Ovary (tissue), 9 donors: ENCODE results near the gene SPATA3. TPM values are rescaled to one million over a fixed set of nuclear protein-coding genes. Genes with fewer than 3 reads are reported as not detected.

Source experiments
- DNase-seq, 5 donors: peaks; one replicate each; pipeline ENCODE4 v3.0.0-alpha.2; 2019 to 2020
- H3K27ac ChIP-seq, 2 donors: fragments of 200-600 bp; one replicate each; pipeline versions ENCODE4 v1.5.1 to v1.8.0; 2019 to 2022
- H3K27me3 ChIP-seq: fragments of 200-600 bp; one replicate; pipeline ENCODE4 v1.8.0; 2022
- H3K36me3 ChIP-seq: fragments of 200-600 bp; sonication (generic); one replicate; pipeline ENCODE4 v1.5.1; 2019
- H3K4me1 ChIP-seq: one replicate; pipeline ENCODE4 v1.8.1; 2013; ENCODE audit warnings: mild to moderate bottlenecking, moderate library complexity; ENCODE audit not compliant: insufficient read depth
- H3K4me3 ChIP-seq: fragments of 200-600 bp; sonication (generic); one replicate; pipeline ENCODE4 v1.5.1; 2017
- H3K9me3 ChIP-seq, 2 donors: fragments of 200-600 bp in 1 of 2; sonication (generic) in 1 of 2; one replicate each; pipeline versions ENCODE4 v1.5.1 to v1.8.1; 2013 to 2019; ENCODE audit warnings: mild to moderate bottlenecking in 1 of 2, moderate library complexity in 1 of 2
- EP300 ChIP-seq: sonication (generic); formaldehyde crosslinking; IDR thresholded peaks from one replicate; pipeline ENCODE4 v1.6.1; 2017; ENCODE audit warnings: antibody characterized with exemption
- POLR2A ChIP-seq: fragments of 450-650 bp; IDR thresholded peaks from one replicate; pipeline ENCODE4 v1.6.1; 2017; ENCODE audit warnings: antibody characterized with exemption, mild to moderate bottlenecking, moderate library complexity
- WGBS, 3 donors: extraction: QIAGEN DNeasy Blood & Tissue Kit in 1 of 3; methylation state at CpG; one replicate each; pipeline versions ENCODE4 v1.1.5 to v1.1.7; 2013 to 2017; 5-methylcytosine and 5-hydroxymethylcytosine counted together
- intact Hi-C, 4 donors: fragments of 100-400 bp; cut with DNase I; formaldehyde crosslinking; loops; one replicate each; pipeline versions ENCODE4 v1.11.0 to v1.15.1; 2022 to 2023
- polyA plus RNA-seq, 2 donors: library from polyadenylated mRNA; stranded (reverse); fragments of 200-250 nt in 1 of 2; fragments of 350-450 nt in 1 of 2; fragmentation: Illumina TruSeq in 1 of 2; extraction: RNeasy Lipid Tissue Mini Kit (QIAGEN cat#74804) in 1 of 2; gene quantifications; one replicate each; pipeline ENCODE4 v1.2.3, GENCODE V29; 2013 to 2014
- total RNA-seq, 7 donors: library from RNA; depleted of rRNA in 2 of 7; stranded (reverse); fragments of >200 nt in 2 of 7; fragmentation: NEBNext Ultra II Directional in 3 of 7; extraction: Animal tissue kit (Norgen Biotek cat#: 25700) in 3 of 7; gene quantifications; one replicate each; pipeline versions ENCODE4 v1.1.0 to v1.2.4, GENCODE V29; 2016 to 2023
- TF ChIP-seq, protein P1 (sequence below), 3 donors: fragments of 450-650 bp in 2 of 3; fragments of 200-600 bp in 1 of 3; IDR thresholded peaks; one replicate each; pipeline versions ENCODE4 v1.5.1 to v1.8.0; 2016 to 2022; ENCODE audit warnings: antibody characterized with exemption in 3 of 3, mild to moderate bottlenecking in 1 of 3
- donor health status: DM: no; HTN: no; CAD: no; lungs with moderate emphysema.
- donor health status: DM: no; HTN: no; CAD: no.
- donor health status: Bipolar disorder and iron deficiency.
- donor health status: DM: yes; HTN: yes; CAD: no.
- donor health status: DM: no; HTN: no; CAD: no.
- donor health status: DM: yes; HTN: yes; CAD: no.

The SPATA3 gene
- total and polyA plus RNA-seq, 9 donors: not detected

DNA sequence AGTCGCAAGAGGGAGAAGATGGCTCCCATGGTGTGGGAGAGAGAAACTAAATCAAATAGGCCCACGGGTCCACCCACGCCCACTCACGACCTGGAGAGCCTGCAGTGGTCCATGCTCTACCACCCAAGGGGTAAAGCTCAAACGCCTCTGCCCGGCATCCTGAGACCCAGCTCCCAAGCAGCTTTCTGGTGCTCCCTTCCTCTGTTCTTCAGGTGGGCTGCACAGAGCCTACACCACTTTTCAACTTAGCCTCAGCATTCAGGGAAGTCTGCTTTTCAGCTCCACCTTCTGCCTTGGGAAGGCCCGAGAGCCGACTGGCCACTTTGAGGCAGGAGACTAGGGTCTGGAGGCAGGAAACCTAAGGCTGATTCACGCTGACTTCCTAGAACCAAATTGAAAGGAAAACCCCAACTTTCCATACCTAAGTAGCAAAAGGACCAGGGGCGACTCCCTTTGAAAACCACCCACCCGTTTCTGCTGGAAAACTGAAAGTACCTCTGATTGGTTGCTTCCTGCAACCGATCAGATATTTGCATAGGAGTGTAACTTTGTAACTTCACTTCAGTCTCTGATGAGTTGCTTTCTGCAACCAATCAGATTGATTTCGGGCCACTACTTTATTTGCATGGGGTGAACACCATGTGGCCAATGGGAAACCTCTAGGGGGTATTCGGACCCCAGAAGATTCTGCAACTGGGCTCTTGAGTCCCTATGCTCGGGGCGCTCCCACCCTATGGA is 26.8 kb upstream of the SPATA3 start:
- H3K27ac ChIP-seq: no peak overlapping the region
- H3K4me3 ChIP-seq: no peak overlapping the region
- DNase-seq: no peak
- intact Hi-C loops: no loop called here
- TF ChIP-seq, protein P1, sequence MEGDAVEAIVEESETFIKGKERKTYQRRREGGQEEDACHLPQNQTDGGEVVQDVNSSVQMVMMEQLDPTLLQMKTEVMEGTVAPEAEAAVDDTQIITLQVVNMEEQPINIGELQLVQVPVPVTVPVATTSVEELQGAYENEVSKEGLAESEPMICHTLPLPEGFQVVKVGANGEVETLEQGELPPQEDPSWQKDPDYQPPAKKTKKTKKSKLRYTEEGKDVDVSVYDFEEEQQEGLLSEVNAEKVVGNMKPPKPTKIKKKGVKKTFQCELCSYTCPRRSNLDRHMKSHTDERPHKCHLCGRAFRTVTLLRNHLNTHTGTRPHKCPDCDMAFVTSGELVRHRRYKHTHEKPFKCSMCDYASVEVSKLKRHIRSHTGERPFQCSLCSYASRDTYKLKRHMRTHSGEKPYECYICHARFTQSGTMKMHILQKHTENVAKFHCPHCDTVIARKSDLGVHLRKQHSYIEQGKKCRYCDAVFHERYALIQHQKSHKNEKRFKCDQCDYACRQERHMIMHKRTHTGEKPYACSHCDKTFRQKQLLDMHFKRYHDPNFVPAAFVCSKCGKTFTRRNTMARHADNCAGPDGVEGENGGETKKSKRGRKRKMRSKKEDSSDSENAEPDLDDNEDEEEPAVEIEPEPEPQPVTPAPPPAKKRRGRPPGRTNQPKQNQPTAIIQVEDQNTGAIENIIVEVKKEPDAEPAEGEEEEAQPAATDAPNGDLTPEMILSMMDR (IDR thresholded peaks at IDR 0.05): no peak
- TF ChIP-seq POLR2A (no peak), EP300 (no peak)
- H3K9me3 ChIP-seq: no peaks in the 10 kb centered on the region
- 34 to 49% (median 35%) methylated on average over 16 of the region's 16 CpGs for WGBS, 3 donors
- H3K4me1 ChIP-seq: peaks cover 1% of the 10 kb centered on the region
- H3K36me3 ChIP-seq: no peaks in the 10 kb centered on the region
- no peaks in the 10 kb centered on the region for H3K27me3 ChIP-seq

DNA sequence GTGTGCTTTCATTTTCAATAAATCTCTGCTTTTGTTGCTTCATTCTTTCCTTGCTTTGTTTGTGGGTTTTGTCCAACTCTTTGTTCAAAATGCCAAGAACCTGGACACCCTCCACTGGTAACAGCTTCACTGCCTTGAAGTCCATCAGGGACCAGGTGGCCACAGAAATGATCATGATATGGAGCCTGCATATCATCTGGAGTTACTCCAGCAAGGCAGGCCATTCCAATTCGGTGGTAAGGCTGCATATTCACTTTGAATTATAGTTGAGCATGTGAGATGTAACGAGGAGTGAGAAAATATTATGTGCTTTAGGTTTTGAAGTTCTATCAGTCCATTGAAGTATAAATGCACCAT is 26.3 kb upstream of the SPATA3 start:
- intact Hi-C loops: no loop called here
- H3K27me3 ChIP-seq: no peaks in the 10 kb centered on the region
- no peak for TF ChIP-seq POLR2A
- TF ChIP-seq, protein P1 (IDR thresholded peaks at IDR 0.05): no peak
- no peak for TF ChIP-seq EP300
- DNase-seq: no peak
- no peaks in the 10 kb centered on the region for H3K36me3 ChIP-seq
- WGBS, 3 donors: 26 to 34% (median 28%) methylated on average over 2 of the region's 2 CpGs
- no peak overlapping the region for H3K4me3 ChIP-seq
- H3K4me1 ChIP-seq: peaks cover 1% of the 10 kb centered on the region
- H3K27ac ChIP-seq: no peak overlapping the region
- no peaks in the 10 kb centered on the region for H3K9me3 ChIP-seq

DNA sequence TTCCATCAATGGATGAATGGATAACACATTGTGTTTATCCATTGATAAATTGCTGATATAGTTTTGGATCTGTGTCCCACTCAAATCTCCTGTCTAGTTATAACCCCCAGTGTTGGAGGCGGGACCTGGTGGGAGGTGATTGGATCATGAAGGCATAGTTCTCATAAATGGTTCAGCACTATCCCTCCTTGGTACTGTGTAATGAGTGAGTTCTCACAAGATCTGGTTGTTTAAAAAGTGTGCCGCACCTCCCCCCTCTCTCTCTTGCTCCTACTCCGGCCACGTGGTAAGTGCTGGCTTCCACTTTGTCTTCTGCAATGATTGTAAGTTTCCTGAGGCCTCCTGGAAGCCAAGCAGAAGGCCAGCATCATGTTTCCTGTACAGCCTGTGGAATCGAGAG is 23.9 kb upstream of the SPATA3 start:
- Histone ChIP-seq H3K27ac (no peak overlapping the region), H3K9me3 (no peaks in the 10 kb centered on the region), H3K4me1 (peaks cover 1% of the 10 kb centered on the region), H3K4me3 (no peak overlapping the region), H3K36me3 (no peaks in the 10 kb centered on the region), H3K27me3 (no peaks in the 10 kb centered on the region)
- WGBS, 3 donors: 80 to 82% (median 81%) methylated on average over 5 of the region's 5 CpGs
- no peak for DNase-seq
- intact Hi-C loops: no loop called here
- TF ChIP-seq, protein P1 (IDR thresholded peaks at IDR 0.05): no peak
- TF ChIP-seq EP300 (no peak), POLR2A (no peak)

DNA sequence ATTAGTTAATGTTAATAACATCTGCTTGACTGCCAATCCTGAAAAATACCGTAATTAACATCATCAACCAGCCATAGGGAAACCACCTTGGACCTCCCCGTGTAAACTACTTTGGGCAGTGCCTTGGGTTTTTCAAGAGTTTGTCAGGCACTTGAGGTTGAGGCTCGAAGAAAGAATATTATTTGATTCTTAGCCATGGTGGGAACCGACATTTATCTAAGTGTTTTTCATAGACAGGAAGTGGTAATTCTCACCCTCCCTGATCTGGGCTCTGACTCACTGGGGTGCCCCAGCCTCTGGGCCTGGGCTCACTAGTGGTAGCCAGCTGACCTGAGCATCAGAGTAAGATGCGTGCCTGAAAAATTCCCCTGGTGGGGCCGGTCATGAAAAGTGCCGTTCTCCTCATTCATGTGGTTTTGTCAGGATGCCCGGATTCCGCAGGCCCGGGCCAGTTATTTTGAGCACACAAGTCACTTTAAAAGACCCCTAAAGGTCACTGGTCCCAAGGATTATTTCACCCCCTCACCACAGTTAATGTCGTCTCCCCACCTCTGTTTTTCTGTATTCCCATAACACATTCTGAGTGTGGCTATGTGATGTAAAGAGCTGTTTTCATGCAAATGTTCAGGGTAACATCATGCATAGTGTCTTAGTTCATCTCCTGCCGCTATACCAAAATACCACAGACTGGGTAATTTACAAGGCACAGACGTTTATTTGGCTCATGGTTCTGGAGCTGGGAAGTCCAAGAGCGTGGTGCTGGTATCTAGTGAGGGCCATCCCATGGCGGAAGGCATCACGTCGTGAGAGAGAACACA is 21.6 kb upstream of the SPATA3 start:
- no peak for DNase-seq
- no peaks in the 10 kb centered on the region for H3K27me3 ChIP-seq
- 65 to 78% (median 69%) methylated on average over 17 of the region's 17 CpGs for WGBS, 3 donors
- H3K9me3 ChIP-seq: no peaks in the 10 kb centered on the region
- H3K4me1 ChIP-seq: peaks cover 1% of the 10 kb centered on the region
- intact Hi-C loops: no loop called here
- H3K27ac ChIP-seq: no peak overlapping the region
- no peaks in the 10 kb centered on the region for H3K36me3 ChIP-seq
- H3K4me3 ChIP-seq: no peak overlapping the region
- TF ChIP-seq, protein P1 (IDR thresholded peaks at IDR 0.05): no peak
- TF ChIP-seq POLR2A: no peak
- TF ChIP-seq EP300: no peak
